HEK293 (cell line): Measurements from ENCODE around the gene CSNK1G1.

Experiments used
- GLIS1 ChIP-seq: fragments of 450-650 bp; formaldehyde crosslinking; IDR thresholded peaks from 2 replicates; pipeline ENCODE4 v1.5.1; 2016; ENCODE audit warnings: missing biosample characterization, missing genetic modification characterization
- GLIS2 ChIP-seq: fragments of 450-650 bp; formaldehyde crosslinking; IDR thresholded peaks from 2 replicates; pipeline ENCODE4 v1.5.1; 2016; ENCODE audit warnings: missing biosample characterization, missing genetic modification characterization
- HOXD13 ChIP-seq: sonication (generic); formaldehyde crosslinking; IDR thresholded peaks from 2 replicates; pipeline ENCODE4 v1.8.0; 2022; ENCODE audit warnings: missing genetic modification reagents, borderline replicate concordance
- REST ChIP-seq: fragments of 450-650 bp; formaldehyde crosslinking; IDR thresholded peaks from 2 replicates; pipeline ENCODE4 v1.5.1; 2016; ENCODE audit warnings: missing biosample characterization, missing genetic modification characterization
- SP2 ChIP-seq: fragments of 450-650 bp; formaldehyde crosslinking; IDR thresholded peaks from 2 replicates; pipeline ENCODE4 v1.5.1; 2016; ENCODE audit warnings: missing biosample characterization, missing genetic modification characterization
- SP7 ChIP-seq: fragments of 450-650 bp; formaldehyde crosslinking; IDR thresholded peaks from 2 replicates; pipeline ENCODE4 v1.5.1; 2016; ENCODE audit warnings: missing biosample characterization, missing genetic modification characterization
- TCF7L2 ChIP-seq: IDR thresholded peaks from 2 replicates; pipeline ENCODE4 v1.6.1; 2011; ENCODE audit warnings: low read depth, mild to moderate bottlenecking, inconsistent platforms, low read length, moderate library complexity, borderline replicate concordance
- TSHZ1 ChIP-seq: fragments of 450-650 bp; formaldehyde crosslinking; IDR thresholded peaks from 2 replicates; pipeline ENCODE4 v1.5.1; 2016; ENCODE audit warnings: missing biosample characterization, missing genetic modification characterization, borderline replicate concordance
- ZBTB11 ChIP-seq: fragments of 450-650 bp; formaldehyde crosslinking; conservative IDR thresholded peaks from 2 replicates; pipeline ENCODE4 v1.5.1; 2016; ENCODE audit warnings: low read depth, missing biosample characterization, missing genetic modification characterization
- ZBTB48 ChIP-seq: fragments of 450-650 bp; formaldehyde crosslinking; IDR thresholded peaks from 2 replicates; pipeline ENCODE4 v1.5.1; 2016; ENCODE audit warnings: missing biosample characterization, missing genetic modification characterization
- ZNF157 ChIP-seq: fragments of 450-650 bp; formaldehyde crosslinking; IDR thresholded peaks from 2 replicates; pipeline ENCODE4 v1.5.1; 2016; ENCODE audit warnings: missing biosample characterization, missing genetic modification characterization
- ZNF26 ChIP-seq: fragments of 450-650 bp; formaldehyde crosslinking; IDR thresholded peaks from 2 replicates; pipeline ENCODE4 v1.5.1; 2016; ENCODE audit warnings: missing biosample characterization, missing genetic modification characterization
- ZNF324 ChIP-seq: fragments of 450-650 bp; formaldehyde crosslinking; IDR thresholded peaks from 2 replicates; pipeline ENCODE4 v1.5.1; 2016; ENCODE audit warnings: missing biosample characterization, missing genetic modification characterization
- ZNF335 ChIP-seq: fragments of 450-650 bp; formaldehyde crosslinking; conservative IDR thresholded peaks from 2 replicates; pipeline ENCODE4 v1.5.1; 2016; ENCODE audit warnings: missing biosample characterization, missing genetic modification characterization
- ZNF391 ChIP-seq: fragments of 450-650 bp; formaldehyde crosslinking; IDR thresholded peaks from 2 replicates; pipeline ENCODE4 v1.5.1; 2016; ENCODE audit warnings: low read depth, missing biosample characterization, missing genetic modification characterization, borderline replicate concordance
- ZNF449 ChIP-seq: fragments of 450-650 bp; formaldehyde crosslinking; IDR thresholded peaks from 2 replicates; pipeline ENCODE4 v1.5.1; 2017; ENCODE audit warnings: missing biosample characterization, mild to moderate bottlenecking, missing genetic modification characterization, moderate library complexity
- ZNF530 ChIP-seq: fragments of 450-650 bp; formaldehyde crosslinking; IDR thresholded peaks from 2 replicates; pipeline ENCODE4 v1.5.1; 2016; ENCODE audit warnings: low read depth, missing biosample characterization, missing genetic modification characterization
- ZNF600 ChIP-seq: fragments of 450-650 bp; formaldehyde crosslinking; IDR thresholded peaks from 2 replicates; pipeline ENCODE4 v1.5.1; 2016; ENCODE audit warnings: missing biosample characterization, missing genetic modification characterization
- ZNF707 ChIP-seq: fragments of 450-650 bp; formaldehyde crosslinking; IDR thresholded peaks from 2 replicates; pipeline ENCODE4 v1.5.1; 2016; ENCODE audit warnings: missing biosample characterization, missing genetic modification characterization
- ZNF776 ChIP-seq: fragments of 450-650 bp; formaldehyde crosslinking; IDR thresholded peaks from 2 replicates; pipeline ENCODE4 v1.5.0; 2017; ENCODE audit warnings: missing biosample characterization, missing genetic modification characterization, borderline replicate concordance
- ZNF777 ChIP-seq: fragments of 450-650 bp; formaldehyde crosslinking; IDR thresholded peaks from 2 replicates; pipeline ENCODE4 v1.5.1; 2017; ENCODE audit warnings: missing biosample characterization, missing genetic modification characterization, borderline replicate concordance
- ZSCAN30 ChIP-seq: fragments of 450-650 bp; IDR thresholded peaks from 2 replicates; pipeline ENCODE4 v1.5.1; 2018; ENCODE audit warnings: missing biosample characterization, mild to moderate bottlenecking, missing genetic modification characterization, moderate library complexity
- ZSCAN5A ChIP-seq: fragments of 450-650 bp; formaldehyde crosslinking; IDR thresholded peaks from 2 replicates; pipeline ENCODE4 v1.5.1; 2016; ENCODE audit warnings: missing biosample characterization, missing genetic modification characterization
- ZXDB ChIP-seq: fragments of 450-650 bp; formaldehyde crosslinking; IDR thresholded peaks from 2 replicates; pipeline ENCODE4 v1.5.1; 2016; ENCODE audit warnings: missing biosample characterization, missing genetic modification characterization

Gene CSNK1G1

GRCh38 chr15:64381000-64381751, 25.2 kb upstream of the CSNK1G1 start, which contains the start of gene PCLAF (continued):
- TF ChIP-seq TSHZ1 (tag by site-specific recombination): no peak
- no peak for TF ChIP-seq TCF7L2
- no peak for TF ChIP-seq ZNF707 (tag by site-specific recombination)
- TF ChIP-seq ZNF776 (tag by site-specific recombination): no peak
- no peak for TF ChIP-seq ZNF157
- TF ChIP-seq ZNF777: no peak
- TF ChIP-seq REST (tag by site-specific recombination): no peak
- TF ChIP-seq ZSCAN30 (tag by site-specific recombination): peak; percentile 65; the same call in 1 of the 2 replicates
- 0 out of 2 replicates have a peak, but pooled peaks have one; percentile 39 for TF ChIP-seq ZBTB48 (tag by site-specific recombination)
- TF ChIP-seq ZXDB (tag by site-specific recombination): peak; percentile 70; the same call in 1 of the 2 replicates
- peak; percentile 91 for TF ChIP-seq ZNF335 (tag by site-specific recombination)
- peak; percentile 93 for TF ChIP-seq SP2 (tag by site-specific recombination)
- TF ChIP-seq SP7 (tag by site-specific recombination): peak; percentile 56
- TF ChIP-seq ZNF600 (tag by site-specific recombination): peak; percentile 67
- no peak for TF ChIP-seq ZSCAN5A (tag by site-specific recombination)
- TF ChIP-seq ZNF391 (tag by site-specific recombination): peak; percentile 66; the same call in 1 of the 2 replicates
- TF ChIP-seq GLIS1 (tag by site-specific recombination): peak; percentile 50
- 0 out of 2 replicates have a peak, but pooled peaks have one; percentile 29 for TF ChIP-seq ZNF324 (tag by site-specific recombination)
- TF ChIP-seq ZNF530 (tag by site-specific recombination): no peak
- TF ChIP-seq ZNF26: no peak
- TF ChIP-seq ZBTB11: 0 out of 2 replicates have a peak, but pooled peaks have one; percentile 18
- no peak for TF ChIP-seq HOXD13
- TF ChIP-seq ZNF449 (tag by site-specific recombination): no peak
- TF ChIP-seq GLIS2 (tag by site-specific recombination): peak; percentile 60; the same call in 1 of the 2 replicates
